GM10248 (cell line): ENCODE measurements around the gene BHLHE23.

Source experiments
- CTCF ChIA-PET: fragments of 300-600 bp; sonication (Branson Sonifier 250); formaldehyde crosslinking; extraction: SDS; loops from one replicate; lab custom pipeline; 2021; ENCODE audit warnings: antibody characterized with exemption; lab: Yijun Ruan, JAX
- POLR2A ChIA-PET: fragments of 350-650 bp; sonication (Branson Sonifier 250); formaldehyde crosslinking; extraction: SDS; loops from one replicate; lab custom pipeline; 2020; ENCODE audit warnings: antibody characterized with exemption; lab: Yijun Ruan, JAX
- DNase-seq: peaks from one replicate; pipeline ENCODE4 v3.0.0; 2012; ENCODE audit errors: extremely low spot score
- CTCF ChIP-seq: IDR thresholded peaks from 2 replicates; pipeline ENCODE4 v1.5.1; 2012; ENCODE audit warnings: mild to moderate bottlenecking, low read depth; ENCODE audit errors: extremely low read depth, missing control alignments, control extremely low read depth

Gene BHLHE23

GRCh38 chr20:63013207-63013606, 6.4 kb upstream of the BHLHE23 start:
- POLR2A ChIA-PET = no interaction called here
- DNase-seq = no peak
- CTCF ChIA-PET = interaction anchor here (2.4 kb wide), 1 partner anchor 113 kb away, joined by 7 read pairs; no protein-coding TSS in a partner anchor
- no peak for TF ChIP-seq CTCF

GRCh38 chr20:63011798-63012197, 5.0 kb upstream of the BHLHE23 start:
- POLR2A ChIA-PET = no interaction called here

GRCh38 chr20:63009988-63010769, 3.4 kb upstream of the BHLHE23 start:
- ChIA-PET CTCF (interaction anchor here (0.8 to 2.9 kb wide), 18 partner anchors 9 to 213 kb away, joined by 3 to 33 read pairs (median 5); partner anchors contain the start of genes SLC17A9 and TCFL5), POLR2A (interaction anchor here (0.6 to 0.9 kb wide), 4 partner anchors 32 to 75 kb away, joined by 3 to 8 read pairs (median 4); no protein-coding TSS in a partner anchor)
- DNase-seq = peak; percentile 89

More at GRCh38 chr20:63011798-63012197, 5.0 kb upstream of the BHLHE23 start:
- DNase-seq = no peak
- TF ChIP-seq CTCF = no peak
- CTCF ChIA-PET = interaction anchor here (0.7 to 2.1 kb wide), 10 partner anchors 9 to 168 kb away, joined by 3 to 7 read pairs (median 3); no protein-coding TSS in a partner anchor

GRCh38 chr20:63009045-63009961, 2.5 kb upstream of the BHLHE23 start:
- peak; percentile 95 for DNase-seq
- CTCF ChIA-PET = interaction anchor here (0.7 to 2.9 kb wide), 47 partner anchors 10 to 268 kb away, joined by 3 to 33 read pairs (median 5); partner anchors contain the start of genes SLC17A9 and TCFL5

More at GRCh38 chr20:63009988-63010769, 3.4 kb upstream of the BHLHE23 start:
- TF ChIP-seq CTCF = no peak

GRCh38 chr20:63008541-63009044, 1.8 kb upstream of the BHLHE23 start:
- ChIA-PET CTCF (interaction anchor here (0.9 to 2.9 kb wide), 40 partner anchors 10 to 267 kb away, joined by 3 to 33 read pairs (median 4); partner anchors contain the start of gene SLC17A9), POLR2A (interaction anchor here (0.9 to 1.3 kb wide), 4 partner anchors 30 to 55 kb away, joined by 3 to 10 read pairs (median 8); no protein-coding TSS in a partner anchor)
- DNase-seq = no peak
- TF ChIP-seq CTCF = no peak

More at GRCh38 chr20:63009045-63009961, 2.5 kb upstream of the BHLHE23 start:
- peak; percentile 99 for TF ChIP-seq CTCF
- POLR2A ChIA-PET = interaction anchor here (0.9 to 1.3 kb wide), 4 partner anchors 31 to 55 kb away, joined by 3 to 10 read pairs (median 8); no protein-coding TSS in a partner anchor
